H1 (cell line): ENCODE data around the gene MRGPRE. TPM values are rescaled to one million over a fixed set of nuclear protein-coding genes. Genes with fewer than 3 reads are reported as not detected.

Source experiments
- CHD7 ChIP-seq: fragments of 300-600 bp; sonication (generic); IDR thresholded peaks from 2 replicates; pipeline ENCODE4 v1.7.1; 2012; ENCODE audit warnings: low read length, moderate library complexity, mild to moderate bottlenecking, inconsistent platforms; ENCODE audit not compliant: insufficient replicate concordance
- CREB1 ChIP-seq: IDR thresholded peaks from 2 replicates; pipeline ENCODE4 v1.6.1; 2012; ENCODE audit warnings: inconsistent platforms
- RBBP5 ChIP-seq: IDR thresholded peaks from 2 replicates; pipeline ENCODE4 v1.7.1; 2012; ENCODE audit warnings: low read depth, mild to moderate bottlenecking, inconsistent platforms, low read length, moderate library complexity, borderline replicate concordance
- RNF2 ChIP-seq: fragments of 200-900, 300-1000 bp; sonication (generic); IDR thresholded peaks from 2 replicates; pipeline ENCODE4 v1.7.1; 2016; ENCODE audit warnings: borderline replicate concordance, low read depth, mild to moderate bottlenecking, antibody characterized with exemption, low read length; ENCODE audit not compliant: poor library complexity, severe bottlenecking; ENCODE audit errors: missing control alignments
- RXRA ChIP-seq: IDR thresholded peaks from 2 replicates; pipeline ENCODE4 v1.6.1; 2011; ENCODE audit warnings: low read depth, mild to moderate bottlenecking, low read length, moderate library complexity; ENCODE audit not compliant: insufficient read depth
- SIN3A ChIP-seq, 2 experiments: IDR thresholded peaks in 1 of 2; conservative IDR thresholded peaks in 1 of 2; 2 replicates each; pipeline ENCODE4 v1.6.1; 2011 to 2012; ENCODE audit warnings: low read length in 2 of 2, improper control_type of control experiment in 1 of 2, low read depth in 1 of 2, mild to moderate bottlenecking in 1 of 2
- polyA plus RNA-seq, 7 experiments: library from polyadenylated mRNA; depleted of rRNA in 3 of 7; stranded (reverse) in 5 of 7; unstranded in 2 of 7; fragments of >200 nt in 5 of 7; fragments of 200-250 nt in 2 of 7; gene quantifications; 1 replicate in 5 of 7; 2 replicates in 1 of 7; 4 replicates in 1 of 7; pipeline versions ENCODE4 v1.2.1 to v1.2.3, GENCODE V29; 2011 to 2013; ENCODE audit warnings: missing spikeins in 2 of 7, mixed read lengths in 2 of 7
- total RNA-seq: library from RNA; stranded (reverse); fragmentation: NEBNext Ultra II Directional; extraction: Animal tissue kit (Norgen Biotek cat#: 25700); gene quantifications from 2 replicates; pipeline ENCODE4 v1.2.1, GENCODE V29; 2021
- TF ChIP-seq, protein P1 (sequence below): IDR thresholded peaks from 2 replicates; pipeline ENCODE4 v1.6.1; 2011; ENCODE audit warnings: low read length, improper control_type of control experiment

Gene MRGPRE
- total and polyA plus RNA-seq, 2 of the 8 experiments (the other 6 are each of a cell fraction or from before 2014, with no cell fraction given): not detected

GRCh38 chr11:3220101-3220500 is 12.1 kb downstream of the MRGPRE start (continued):
- TF ChIP-seq CHD7 (no peak), RXRA (no peak), RNF2 (no peak), SIN3A (conservative IDR thresholded peaks at IDR 0.05 in 1 of 2, IDR thresholded peaks at IDR 0.05 in 1 of 2; ENCODE audit: low read depth in 1 of 2, low read length in 2 of 2) (no peak), CREB1 (no peak), RBBP5 (no peak)
- TF ChIP-seq, protein P1, sequence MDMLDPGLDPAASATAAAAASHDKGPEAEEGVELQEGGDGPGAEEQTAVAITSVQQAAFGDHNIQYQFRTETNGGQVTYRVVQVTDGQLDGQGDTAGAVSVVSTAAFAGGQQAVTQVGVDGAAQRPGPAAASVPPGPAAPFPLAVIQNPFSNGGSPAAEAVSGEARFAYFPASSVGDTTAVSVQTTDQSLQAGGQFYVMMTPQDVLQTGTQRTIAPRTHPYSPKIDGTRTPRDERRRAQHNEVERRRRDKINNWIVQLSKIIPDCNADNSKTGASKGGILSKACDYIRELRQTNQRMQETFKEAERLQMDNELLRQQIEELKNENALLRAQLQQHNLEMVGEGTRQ: no peak
